ENCODE data around the gene SOX6.

DNA sequence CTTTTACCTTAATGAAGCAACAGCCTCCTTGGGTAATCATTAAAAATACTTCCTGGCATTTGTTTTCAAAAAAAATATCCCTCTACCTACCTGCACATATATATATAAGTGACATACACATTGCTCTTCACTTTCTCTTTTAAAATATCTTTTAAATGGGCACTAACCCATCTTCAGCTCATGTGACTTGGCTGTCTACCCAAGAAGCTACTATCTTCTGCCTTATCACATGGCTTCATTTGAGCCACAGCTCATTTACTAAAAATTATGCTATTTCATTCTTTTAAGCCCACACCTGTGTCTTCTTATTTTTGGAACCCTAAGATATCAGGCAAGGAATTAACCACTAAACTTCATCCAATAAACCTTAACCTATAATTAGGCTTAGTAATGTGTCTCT, 37.0 kb upstream of the SOX6 start:
- TF ChIP-seq, protein P1, sequence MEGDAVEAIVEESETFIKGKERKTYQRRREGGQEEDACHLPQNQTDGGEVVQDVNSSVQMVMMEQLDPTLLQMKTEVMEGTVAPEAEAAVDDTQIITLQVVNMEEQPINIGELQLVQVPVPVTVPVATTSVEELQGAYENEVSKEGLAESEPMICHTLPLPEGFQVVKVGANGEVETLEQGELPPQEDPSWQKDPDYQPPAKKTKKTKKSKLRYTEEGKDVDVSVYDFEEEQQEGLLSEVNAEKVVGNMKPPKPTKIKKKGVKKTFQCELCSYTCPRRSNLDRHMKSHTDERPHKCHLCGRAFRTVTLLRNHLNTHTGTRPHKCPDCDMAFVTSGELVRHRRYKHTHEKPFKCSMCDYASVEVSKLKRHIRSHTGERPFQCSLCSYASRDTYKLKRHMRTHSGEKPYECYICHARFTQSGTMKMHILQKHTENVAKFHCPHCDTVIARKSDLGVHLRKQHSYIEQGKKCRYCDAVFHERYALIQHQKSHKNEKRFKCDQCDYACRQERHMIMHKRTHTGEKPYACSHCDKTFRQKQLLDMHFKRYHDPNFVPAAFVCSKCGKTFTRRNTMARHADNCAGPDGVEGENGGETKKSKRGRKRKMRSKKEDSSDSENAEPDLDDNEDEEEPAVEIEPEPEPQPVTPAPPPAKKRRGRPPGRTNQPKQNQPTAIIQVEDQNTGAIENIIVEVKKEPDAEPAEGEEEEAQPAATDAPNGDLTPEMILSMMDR (IDR thresholded peaks at IDR 0.05; ENCODE audit: low read length): no peak
- TF ChIP-seq EZH2 (IDR thresholded peaks at IDR 0.05; ENCODE audit: borderline replicate concordance, low read length): no peak
